NCI-H524 (cell line): Measurements from ENCODE around the gene R3HCC1L.

Experiments used
- DNase-seq, 2 experiments: peaks; one replicate each; lab custom pipeline; 2025; lab: John Stamatoyannopoulos, UW

The R3HCC1L gene

DNA sequence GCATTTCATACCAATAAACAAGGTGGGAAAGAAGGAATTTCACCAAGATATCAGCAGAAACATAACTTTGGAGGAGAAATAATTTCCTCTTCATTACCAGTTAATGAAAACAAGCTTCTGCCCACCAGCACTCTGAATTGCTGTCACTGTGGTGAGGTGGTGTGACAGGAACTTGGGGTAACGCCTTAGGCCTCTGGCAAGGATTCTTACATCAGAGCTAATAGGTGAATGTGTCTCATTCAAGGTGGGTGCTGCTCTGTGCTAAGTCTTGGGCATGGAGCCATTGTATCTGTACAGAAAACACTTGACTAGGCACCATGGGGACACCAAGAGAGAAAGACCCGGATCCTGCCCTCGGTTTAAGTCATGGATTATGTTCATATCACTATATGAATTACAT is 141.9 kb downstream of the R3HCC1L start:
- DNase-seq, result no peak

DNA sequence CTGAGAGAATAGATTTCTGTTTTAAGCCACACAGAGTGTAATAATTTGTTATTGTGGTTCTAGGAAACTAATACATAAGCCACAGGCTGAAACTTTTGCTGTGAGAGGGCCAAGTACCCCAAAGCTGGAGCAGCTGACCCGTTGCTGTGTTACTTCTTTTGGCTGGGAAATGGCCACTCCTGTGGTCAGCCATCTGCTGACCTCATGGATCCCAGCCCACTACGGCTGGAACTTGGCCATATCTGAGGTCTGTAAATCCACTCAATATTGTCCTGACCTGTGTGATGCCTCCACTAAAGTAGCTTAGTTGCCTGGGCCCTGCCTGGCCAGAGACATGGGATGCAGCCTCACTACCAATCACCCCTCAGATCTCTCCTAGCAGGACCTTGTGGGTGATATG is 151.0 kb downstream of the R3HCC1L start:
- no peak for DNase-seq

DNA sequence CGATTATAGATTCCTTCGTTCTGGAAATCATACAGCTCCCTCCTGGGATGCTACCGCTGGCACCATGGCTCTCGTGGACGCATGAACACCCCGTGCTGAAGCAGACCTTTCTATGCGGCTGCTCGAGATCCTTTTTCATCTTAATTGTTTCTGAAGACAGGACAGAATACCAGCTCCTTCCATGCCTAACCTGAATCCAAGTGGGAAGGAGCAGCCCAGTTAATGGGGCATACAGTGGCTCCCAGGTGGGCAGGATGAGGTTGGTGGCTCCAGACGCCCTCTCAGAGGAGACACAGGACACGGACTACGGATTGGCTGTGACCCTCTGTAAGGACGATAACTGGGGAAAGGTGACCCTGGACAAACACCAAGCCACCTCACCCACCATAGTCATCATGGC is 152.0 kb downstream of the R3HCC1L start:
- no peak for DNase-seq

DNA sequence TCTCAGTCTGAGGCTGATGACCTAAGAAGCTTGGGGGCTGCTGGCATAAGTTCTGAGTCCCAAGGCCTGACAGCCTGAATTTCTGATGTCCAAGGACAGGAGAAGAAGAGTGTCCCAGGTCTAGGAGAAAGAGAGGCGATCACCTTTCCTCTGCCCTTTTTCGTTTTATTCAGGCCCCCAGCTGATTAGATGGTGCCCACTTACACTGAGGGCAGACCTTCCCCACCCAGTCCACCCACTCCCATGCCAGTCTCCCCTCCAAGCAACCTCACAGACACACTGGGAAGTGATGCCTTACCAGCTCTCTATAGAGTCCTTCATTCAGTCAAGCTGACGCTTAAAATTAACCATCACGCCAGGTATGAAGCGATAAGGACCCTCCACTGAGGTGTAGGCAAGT is 152.9 kb downstream of the R3HCC1L start:
- DNase-seq, result no peak

DNA sequence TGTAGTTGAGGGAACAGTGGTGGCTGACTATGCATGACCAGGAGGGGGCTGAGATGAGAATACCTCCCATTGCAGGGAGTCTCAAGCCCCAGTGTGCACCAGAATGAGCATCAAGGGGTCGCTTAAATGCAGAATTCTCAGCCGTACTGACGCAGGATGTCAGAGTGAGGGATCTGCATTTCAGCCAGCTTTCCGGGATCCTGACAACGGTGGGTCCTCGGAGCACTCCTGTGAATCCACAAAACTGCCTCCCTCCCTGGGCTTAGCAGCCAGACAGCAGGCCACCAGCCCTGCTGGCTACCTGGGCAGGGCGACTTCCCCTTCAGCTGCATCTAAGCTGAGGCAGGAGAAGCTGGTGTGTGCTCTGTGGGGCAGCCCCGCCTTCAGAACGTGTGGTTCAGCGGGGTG is 155.3 kb downstream of the R3HCC1L start:
- no peak for DNase-seq

DNA sequence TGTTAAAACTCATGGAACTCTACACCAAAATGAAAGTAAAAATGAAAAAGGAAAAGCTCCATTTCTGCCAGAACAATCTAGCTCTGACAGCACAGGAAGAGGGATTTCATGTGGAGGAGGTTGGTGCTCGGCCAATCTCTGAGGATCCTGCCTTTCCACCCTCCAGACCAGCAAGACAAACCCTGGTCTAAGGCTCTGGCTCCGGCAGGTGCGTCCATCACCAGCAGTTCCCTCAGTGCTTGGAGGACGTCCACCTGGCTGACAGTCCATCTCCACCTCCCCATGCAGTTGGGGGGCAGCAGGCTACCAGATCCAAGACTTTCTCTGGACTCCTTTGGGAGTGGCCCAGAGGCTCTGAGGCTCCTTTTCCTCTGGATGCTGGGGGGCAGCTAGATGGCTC is 158.5 kb downstream of the R3HCC1L start:
- DNase-seq, result no peak

DNA sequence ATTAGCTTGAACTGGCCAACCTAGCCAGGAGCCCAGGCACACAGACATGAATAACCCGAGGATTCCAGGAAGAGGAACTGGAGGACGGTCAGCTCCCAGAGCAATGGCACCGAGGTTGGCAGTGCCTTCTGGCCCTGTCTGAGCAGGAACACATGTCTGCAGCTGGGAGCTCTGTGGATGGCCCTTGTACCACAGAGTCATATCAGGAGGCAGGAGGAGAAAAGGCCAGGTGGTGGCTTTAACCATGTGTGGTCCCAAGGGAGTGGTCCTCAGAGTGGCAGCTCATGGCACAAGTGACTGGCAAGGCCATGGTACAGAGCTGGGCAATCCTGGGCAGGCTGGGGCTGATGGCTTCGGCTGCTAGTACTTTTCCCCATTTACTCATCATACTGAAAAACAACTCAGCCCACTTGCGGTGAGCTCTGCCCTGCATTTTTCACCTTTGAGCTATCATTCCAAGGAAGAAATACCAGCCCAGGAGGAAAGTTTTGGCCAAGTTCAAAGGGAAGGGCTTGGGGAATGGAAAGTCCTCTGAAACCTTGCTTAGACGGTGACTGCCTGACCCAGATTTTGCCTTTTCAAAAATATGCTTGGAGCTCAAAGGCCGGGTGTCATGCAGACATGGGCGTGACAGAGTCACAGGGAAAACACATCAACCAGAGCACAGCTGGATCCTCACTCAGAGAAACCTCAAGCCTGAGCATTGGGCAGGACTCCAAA is 159.3 kb downstream of the R3HCC1L start:
- DNase-seq, result no peak

DNA sequence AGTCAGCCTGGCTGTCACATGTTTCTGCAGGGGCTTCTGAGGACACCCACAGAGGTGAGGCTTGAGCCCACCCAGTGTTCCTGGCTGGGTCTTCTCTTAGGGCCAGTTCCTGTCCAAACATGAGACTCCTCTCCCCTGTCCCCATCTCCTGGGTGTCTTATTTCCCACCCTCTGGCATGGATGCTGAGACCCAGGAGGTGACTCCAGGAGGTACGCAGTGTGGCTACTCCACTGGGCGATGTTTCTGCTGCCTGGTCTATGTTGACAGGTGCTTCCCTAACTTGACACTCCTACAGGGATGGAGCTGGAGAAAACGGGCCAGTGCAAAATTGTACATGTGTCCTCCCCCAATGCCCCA is 159.8 kb downstream of the R3HCC1L start:
- DNase-seq, result no peak
